H9 (cell line): ENCODE results near the gene KRTAP12-1. TPM values are rescaled to one million over a fixed set of nuclear protein-coding genes. Genes with fewer than 3 reads are reported as not detected.

Experiments used
- DNase-seq: peaks from one replicate; pipeline ENCODE4 v3.0.0-alpha.2; 2017
- H2AFZ ChIP-seq: one replicate; pipeline ENCODE4 v1.6.1; 2013; ENCODE audit warnings: mild to moderate bottlenecking, low read length, control low read depth, moderate library complexity
- H2AK5ac ChIP-seq: 2 replicates; pipeline ENCODE4 v1.6.1; 2013; ENCODE audit warnings: low read length, control low read depth, mixed read lengths; ENCODE audit not compliant: insufficient read length
- H2BK120ac ChIP-seq: one replicate; pipeline ENCODE4 v1.6.1; 2013; ENCODE audit warnings: low read depth, mild to moderate bottlenecking, low read length, control low read depth, inconsistent platforms; ENCODE audit not compliant: poor library complexity, severe bottlenecking
- H2BK12ac ChIP-seq: 2 replicates; pipeline ENCODE4 v1.6.1; 2013; ENCODE audit warnings: low read length, control low read depth, mixed read lengths, low read depth; ENCODE audit not compliant: insufficient read length
- H2BK15ac ChIP-seq: 2 replicates; pipeline ENCODE4 v1.6.1; 2013; ENCODE audit warnings: low read depth, low read length, control low read depth
- H2BK20ac ChIP-seq: one replicate; pipeline ENCODE4 v1.6.1; 2013; ENCODE audit warnings: low read depth, mild to moderate bottlenecking, low read length, control low read depth, inconsistent platforms; ENCODE audit not compliant: poor library complexity, severe bottlenecking
- H2BK5ac ChIP-seq: 2 replicates; pipeline ENCODE4 v1.6.1; 2013; ENCODE audit warnings: low read length, control low read depth, mixed read lengths; ENCODE audit not compliant: insufficient read length
- H3K14ac ChIP-seq: 2 replicates; pipeline ENCODE4 v1.6.1; 2013; ENCODE audit warnings: low read length, control low read depth; ENCODE audit not compliant: insufficient read depth
- H3K18ac ChIP-seq: 2 replicates; pipeline ENCODE4 v1.6.1; 2013; ENCODE audit warnings: low read depth, mild to moderate bottlenecking, mixed read lengths, low read length, control low read depth; ENCODE audit not compliant: insufficient read length
- H3K23ac ChIP-seq: 2 replicates; pipeline ENCODE4 v1.6.1; 2013; ENCODE audit warnings: low read length, control low read depth, mixed read lengths, low read depth; ENCODE audit not compliant: insufficient read length
- H3K23me2 ChIP-seq: 2 replicates; pipeline ENCODE4 v1.6.1; 2013; ENCODE audit warnings: low read depth, mild to moderate bottlenecking, mixed read lengths, low read length, control low read depth; ENCODE audit not compliant: insufficient read length, poor library complexity, severe bottlenecking
- H3K27ac ChIP-seq: 2 replicates; pipeline ENCODE4 v1.5.1; 2013; ENCODE audit warnings: low read length, control low read depth, mixed read lengths, low read depth; ENCODE audit not compliant: insufficient read length
- H3K27me3 ChIP-seq: 2 replicates; pipeline ENCODE4 v1.6.1; 2013; ENCODE audit warnings: low read length, control low read depth, inconsistent platforms; ENCODE audit not compliant: insufficient read depth
- H3K4ac ChIP-seq: 2 replicates; pipeline ENCODE4 v1.6.1; 2013; ENCODE audit warnings: low read depth, mild to moderate bottlenecking, control low read depth, inconsistent platforms, low read length, moderate library complexity
- H3K4me1 ChIP-seq: 2 replicates; pipeline ENCODE4 v1.6.1; 2013; ENCODE audit warnings: low read length, control low read depth, inconsistent platforms; ENCODE audit not compliant: insufficient read depth
- H3K4me2 ChIP-seq: 2 replicates; pipeline ENCODE4 v1.6.1; 2013; ENCODE audit warnings: low read length, control low read depth, mixed read lengths; ENCODE audit not compliant: insufficient read length, insufficient read depth
- H3K56ac ChIP-seq: 2 replicates; pipeline ENCODE4 v1.6.1; 2013; ENCODE audit warnings: low read depth, mild to moderate bottlenecking, mixed read lengths, low read length, control low read depth; ENCODE audit not compliant: insufficient read length
- H3K79me1 ChIP-seq: 2 replicates; pipeline ENCODE4 v1.6.1; 2013; ENCODE audit warnings: low read depth, mild to moderate bottlenecking, moderate library complexity, low read length, control low read depth, inconsistent platforms; ENCODE audit not compliant: insufficient read depth, poor library complexity, severe bottlenecking
- H3K79me2 ChIP-seq: 2 replicates; pipeline ENCODE4 v1.6.1; 2013; ENCODE audit warnings: low read length, control low read depth, inconsistent platforms; ENCODE audit not compliant: insufficient read depth
- H3K9ac ChIP-seq: 2 replicates; pipeline ENCODE4 v1.6.1; 2013; ENCODE audit warnings: low read length, control low read depth, mixed read lengths; ENCODE audit not compliant: insufficient read length; ENCODE audit errors: extremely low read depth
- H3K9me3 ChIP-seq: one replicate; pipeline ENCODE4 v1.6.1; 2013; ENCODE audit warnings: low read depth, low read length, inconsistent platforms; ENCODE audit not compliant: control insufficient read depth
- H3T11ph ChIP-seq: one replicate; pipeline ENCODE4 v1.6.1; 2013; ENCODE audit warnings: mild to moderate bottlenecking, low read length, control low read depth, inconsistent platforms
- H4K20me1 ChIP-seq: one replicate; pipeline ENCODE4 v1.6.1; 2013; ENCODE audit not compliant: control insufficient read depth, insufficient read length, insufficient read depth
- H4K5ac ChIP-seq: 2 replicates; pipeline ENCODE4 v1.6.1; 2013; ENCODE audit warnings: low read depth, mild to moderate bottlenecking, mixed read lengths, low read length, control low read depth; ENCODE audit not compliant: insufficient read length
- H4K8ac ChIP-seq: replicated peaks from 2 replicates; pipeline ENCODE4 v1.6.1; 2013; ENCODE audit warnings: low read length, control low read depth, mixed read lengths, low read depth; ENCODE audit not compliant: insufficient read length
- H4K91ac ChIP-seq: 2 replicates; pipeline ENCODE4 v1.6.1; 2013; ENCODE audit warnings: low read depth, mild to moderate bottlenecking, moderate library complexity, mixed read lengths, low read length, control low read depth; ENCODE audit not compliant: insufficient read length
- H3K27ac Mint-ChIP-seq, 3 experiments: 2 replicates in 2 of 3; 3 replicates in 1 of 3; pipeline ENCODE4 v1.8.0; 2020 to 2021; ENCODE audit warnings: mixed read lengths in 3 of 3, mild to moderate bottlenecking in 1 of 3, moderate library complexity in 1 of 3
- H3K27me3 Mint-ChIP-seq: 2 replicates; pipeline ENCODE4 v1.8.0; 2021; ENCODE audit warnings: low read depth, mild to moderate bottlenecking, moderate library complexity, mixed read lengths
- H3K36me3 Mint-ChIP-seq, 3 experiments: 2 replicates in 2 of 3; 3 replicates in 1 of 3; pipeline ENCODE4 v1.8.0; 2020 to 2021; ENCODE audit warnings: low read depth in 3 of 3, mixed read lengths in 3 of 3; ENCODE audit not compliant: insufficient read depth in 1 of 3
- H3K4me1 Mint-ChIP-seq, 2 experiments: 2 replicates each; pipeline ENCODE4 v1.8.0; 2020; ENCODE audit warnings: mixed read lengths in 2 of 2
- H3K4me3 Mint-ChIP-seq, 2 experiments: 2 replicates in 1 of 2; 3 replicates in 1 of 2; pipeline ENCODE4 v1.8.0; 2020 to 2021; ENCODE audit warnings: mild to moderate bottlenecking in 2 of 2, mixed read lengths in 2 of 2, moderate library complexity in 1 of 2
- H3K9me3 Mint-ChIP-seq, 2 experiments: 2 replicates in 1 of 2; 3 replicates in 1 of 2; pipeline ENCODE4 v1.8.0; 2020; ENCODE audit warnings: mild to moderate bottlenecking in 2 of 2, mixed read lengths in 2 of 2, moderate library complexity in 1 of 2
- CTCF ChIP-seq: fragments of 200-600 bp; sonication (generic); conservative IDR thresholded peaks from 3 replicates; pipeline ENCODE4 v1.8.0; 2021; ENCODE audit warnings: antibody characterized with exemption, mild to moderate bottlenecking
- WGBS: extraction: QIAGEN DNeasy Blood & Tissue Kit; methylation state at CpG from one replicate; pipeline ENCODE4 v1.1.7; 2013; ENCODE audit warnings: missing lambda C conversion rate, low lambda C conversion rate, mixed read lengths; ENCODE audit not compliant: insufficient read length; ENCODE audit errors: extremely low coverage; 5-methylcytosine and 5-hydroxymethylcytosine counted together
- long read RNA-seq: library from polyadenylated mRNA; unstranded; transcript quantifications from one replicate; pipeline ENCODE4 v2.0.0, GENCODE V29; 2020
- total RNA-seq: library from RNA; stranded (reverse); gene quantifications from 2 replicates; pipeline ENCODE4 v1.2.1, GENCODE V29; 2021

KRTAP12-1 gene
- not detected in 2 replicates for total RNA-seq
- long read RNA-seq, result 0 reads

GRCh38 chr21:44681861-44682579 lies at the start of gene KRTAP12-1:
Gene KRTAP12-1, minus strand, starts transcription at chr21:44682163. Its CDS starts 40 bp downstream, at chr21:44682123.
- Histone ChIP-seq H3K23ac (no peak within 1 kb of the TSS), H2BK120ac (no peak within 1 kb of the TSS), H4K20me1 (no peaks in the 10 kb centered on the region), H2BK15ac (no peak within 1 kb of the TSS), H3K27ac (no peak within 1 kb of the TSS), H4K91ac (no peak within 1 kb of the TSS), H3K4me2 (no peak within 1 kb of the TSS), H2AK5ac (no peak within 1 kb of the TSS), H3K79me2 (no peaks in the 10 kb centered on the region), H2BK20ac (no peak within 1 kb of the TSS), H4K8ac (no peak within 1 kb of the TSS), H2AFZ (no peak within 1 kb of the TSS), H3K27me3 (no peaks in the 10 kb centered on the region), H3K56ac (no peak within 1 kb of the TSS), H3K4ac (no peak within 1 kb of the TSS), H3K23me2 (no peaks in the 10 kb centered on the region), H3T11ph (no peak within 1 kb of the TSS), H3K79me1 (no peaks in the 10 kb centered on the region), H3K14ac (no peak within 1 kb of the TSS), H2BK12ac (no peak within 1 kb of the TSS), H3K9me3 (no peaks in the 10 kb centered on the region), H3K4me1 (peaks cover 5% of the 10 kb centered on the region; the same call in 1 of the 2 replicates), H2BK5ac (no peak within 1 kb of the TSS), H4K5ac (no peak within 1 kb of the TSS), H3K9ac (no peak within 1 kb of the TSS), H3K18ac (no peak within 1 kb of the TSS)
- H3K9me3 Mint-ChIP-seq, result peaks cover 0 to 4% of the 10 kb centered on the region in 2 experiments; a peak in 2 of 5 replicates
- H3K27ac Mint-ChIP-seq, result no peak within 1 kb of the TSS; a peak in 2 of 7 replicates
- WGBS, result no CpG with 5 or more reads among the region's 23 CpGs
- no peaks in the 10 kb centered on the region for H3K36me3 Mint-ChIP-seq
- H3K27me3 Mint-ChIP-seq, result peaks cover 33% of the 10 kb centered on the region
- peaks cover 19 to 26% of the 10 kb centered on the region in 2 experiments for H3K4me1 Mint-ChIP-seq
- TF ChIP-seq CTCF, result no peak
- DNase-seq, result peak; percentile 22
- H3K4me3 Mint-ChIP-seq, result no peak within 1 kb of the TSS; a peak in 1 of 5 replicates
